AG09319 (cell line): ENCODE measurements around the gene NRG4.
"Not testable (repeated sequence)": the region's sequence is repeated elsewhere in the genome, so short reads cannot be mapped to it uniquely, and the experiment has no call there.

Experiments
- DNase-seq: peaks from one replicate; pipeline ENCODE4 v3.0.0-alpha.2; 2010; ENCODE audit warnings: low read depth; ENCODE audit errors: extremely low read depth
- CTCF ChIP-seq: IDR thresholded peaks from 2 replicates; pipeline ENCODE4 v1.5.1; 2011; ENCODE audit warnings: low read depth, mild to moderate bottlenecking, inconsistent platforms, low read length, moderate library complexity

NRG4 gene

GRCh38 chr15:76056931-76057330, 44.7 kb upstream of the NRG4 start:
- DNase-seq, result no peak
- no peak for TF ChIP-seq CTCF

DNA sequence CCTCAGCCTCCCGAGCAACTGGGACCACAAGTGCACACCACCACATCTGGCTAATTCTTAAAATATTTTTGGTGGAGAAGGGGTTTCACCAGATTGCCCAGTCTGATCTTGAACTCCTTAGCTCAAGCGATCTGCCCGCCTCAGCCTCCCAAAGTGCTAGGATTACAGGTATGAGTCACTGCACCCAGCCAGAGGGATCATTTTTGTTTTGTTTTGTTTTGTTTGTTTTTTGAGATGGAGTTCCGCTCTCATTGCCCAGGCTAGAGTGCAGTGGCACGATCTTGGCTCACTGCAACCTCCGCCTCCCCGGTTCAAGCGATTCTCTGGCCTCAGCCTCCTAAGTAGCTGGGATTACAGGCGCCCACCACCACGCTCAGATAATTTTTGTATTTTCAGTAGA, 42.0 kb upstream of the NRG4 start:
- not testable (repeated sequence) for DNase-seq

GRCh38 chr15:76038512-76038911, 26.3 kb upstream of the NRG4 start:
- no peak for DNase-seq
- TF ChIP-seq CTCF, result no peak

- no peak for DNase-seq
- no peak for TF ChIP-seq CTCF
Measured at GRCh38 chr15:76035593-76035992, 23.4 kb upstream of the NRG4 start.

DNA sequence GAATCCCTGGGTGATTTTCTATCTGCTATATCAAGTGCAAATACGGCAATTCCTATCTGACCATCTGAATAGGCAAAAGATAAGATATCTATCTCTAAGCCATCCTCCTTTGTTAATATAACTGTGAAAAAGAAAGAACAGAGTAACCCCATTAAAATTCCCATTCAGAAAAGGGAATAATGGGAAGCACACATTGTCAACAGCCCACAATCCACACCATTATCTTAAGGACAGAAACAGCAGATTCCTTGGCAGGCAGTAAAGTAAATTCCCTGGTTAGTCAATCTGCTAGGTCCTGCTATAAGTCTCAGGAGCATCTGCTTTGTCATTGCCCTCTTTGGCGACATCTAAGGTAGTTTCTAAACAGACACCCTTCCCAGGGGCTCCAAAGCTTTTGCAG, 21.9 kb upstream of the NRG4 start:
- TF ChIP-seq CTCF, result no peak
- DNase-seq, result no peak

DNA sequence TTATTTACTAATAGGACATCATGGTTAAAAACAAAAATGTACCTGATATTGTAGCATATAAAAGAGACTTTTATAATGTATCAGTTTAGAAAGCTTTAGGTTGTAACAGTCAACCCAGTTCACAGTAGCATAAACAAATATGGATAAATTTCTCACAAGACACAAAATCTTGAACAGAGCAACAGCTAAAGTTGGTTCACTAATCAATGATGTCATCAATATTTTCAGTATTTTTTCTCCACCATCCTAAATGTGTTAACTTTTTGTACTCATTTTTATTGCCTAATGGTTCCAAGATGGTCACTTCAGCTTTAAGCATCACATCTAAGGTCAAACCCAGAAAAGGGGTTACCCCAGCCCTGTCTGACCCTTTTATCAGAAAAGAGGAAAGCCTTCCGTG, 21.2 kb upstream of the NRG4 start:
- TF ChIP-seq CTCF, result no peak
- no peak for DNase-seq

DNA sequence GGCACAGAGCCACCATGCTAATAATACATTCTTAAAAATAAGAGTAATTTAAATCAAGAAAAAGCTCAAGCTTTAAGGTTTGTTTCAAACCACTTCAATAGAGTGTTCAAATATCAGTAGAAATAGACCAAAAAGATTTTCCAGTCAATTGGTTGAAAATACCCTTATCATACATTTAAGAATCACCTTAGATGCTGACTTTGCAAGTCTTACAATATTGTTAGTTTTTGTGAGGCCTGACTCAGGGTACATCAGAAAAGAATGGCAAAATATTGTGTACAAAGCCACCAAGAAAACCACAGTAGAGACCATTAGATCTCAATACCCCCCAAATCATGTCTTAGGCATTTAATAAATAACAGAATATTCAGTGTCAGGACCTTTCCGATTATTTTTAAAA, 19.8 kb upstream of the NRG4 start:
- DNase-seq, result no peak
- TF ChIP-seq CTCF, result no peak

- no peak for TF ChIP-seq CTCF
Measured at GRCh38 chr15:76024021-76024768, 12.0 kb upstream of the NRG4 start.

GRCh38 chr15:76013470-76013869, 1.2 kb upstream of the NRG4 start:
- not testable (repeated sequence) for DNase-seq

More at GRCh38 chr15:76024021-76024768, 12.0 kb upstream of the NRG4 start:
- no peak for DNase-seq
